Upper lobe of left lung (tissue), 6 donors: Measurements from ENCODE around the gene DYNC2H1. TPM values are rescaled to one million over a fixed set of nuclear protein-coding genes. Genes with fewer than 3 reads are reported as not detected.
"Not testable (repeated sequence)": the region's sequence is repeated elsewhere in the genome, so short reads cannot be mapped to it uniquely, and the experiment has no call there.

Source experiments
- ATAC-seq, 2 donors: fragments of 200-7000 bp; cut with Tn5 transposase; one replicate each; pipeline ENCODE4 v1.9.1; 2022; ENCODE audit warnings: mild to moderate bottlenecking in 2 of 2, moderate library complexity in 2 of 2; ENCODE audit not compliant: low FRiP score in 2 of 2
- DNase-seq, 2 donors: peaks; one replicate each; pipeline ENCODE4 v3.0.0-alpha.2; 2019 to 2020
- H3K27ac ChIP-seq, 4 donors: fragments of 200-600 bp; sonication (generic); one replicate each; pipeline ENCODE4 v1.5.1; 2016 to 2019
- H3K27me3 ChIP-seq, 4 donors: fragments of 200-600 bp; sonication (generic); one replicate each; pipeline ENCODE4 v1.5.1; 2017 to 2019
- H3K36me3 ChIP-seq, 4 donors: fragments of 200-600 bp; sonication (generic); one replicate each; pipeline ENCODE4 v1.5.1; 2016 to 2019
- H3K4me1 ChIP-seq, 4 donors: fragments of 200-600 bp; sonication (generic); one replicate each; pipeline ENCODE4 v1.5.1; 2018 to 2019
- H3K4me3 ChIP-seq, 4 donors: fragments of 200-600 bp; sonication (generic); one replicate each; pipeline ENCODE4 v1.5.1; 2017 to 2019; ENCODE audit warnings: mild to moderate bottlenecking in 2 of 4, moderate library complexity in 1 of 4
- H3K9me3 ChIP-seq, 4 donors: fragments of 200-600 bp; sonication (generic); one replicate each; pipeline ENCODE4 v1.5.1; 2018 to 2019
- CTCF ChIP-seq, 6 experiments: fragments of 450-650 bp in 4 of 6; fragments of 200-600 bp in 2 of 6; sonication (generic) in 2 of 6; IDR thresholded peaks; one replicate each; pipeline ENCODE4 v1.5.1; 2016 to 2019; ENCODE audit warnings: antibody characterized with exemption in 6 of 6
- EP300 ChIP-seq, 4 donors: sonication (generic); formaldehyde crosslinking; IDR thresholded peaks; one replicate each; pipeline ENCODE4 v1.5.1; 2017; ENCODE audit warnings: antibody characterized with exemption in 4 of 4, control low read depth in 2 of 4
- POLR2A ChIP-seq, 4 donors: fragments of 450-650 bp; IDR thresholded peaks; one replicate each; pipeline ENCODE4 v1.5.1; 2016 to 2017; ENCODE audit warnings: antibody characterized with exemption in 4 of 4, mild to moderate bottlenecking in 2 of 4
- POLR2AphosphoS5 ChIP-seq, 2 donors: sonication (generic); formaldehyde crosslinking; IDR thresholded peaks; one replicate each; pipeline ENCODE4 v1.5.1; 2017; ENCODE audit warnings: antibody characterized with exemption in 2 of 2
- WGBS, 2 donors: methylation state at CpG; one replicate each; pipeline ENCODE4 v1.1.5; 2017 to 2018; 5-methylcytosine and 5-hydroxymethylcytosine counted together
- total RNA-seq, 6 donors: library from RNA; depleted of rRNA in 4 of 6; stranded (reverse); fragments of >200 nt in 4 of 6; gene quantifications; one replicate each; pipeline versions ENCODE4 v1.1.0 to v1.2.1, GENCODE V29; 2016 to 2021
- donor health status: DM: no; HTN: no; CAD: no; lungs with moderate emphysema.
- donor health status: DM: no; HTN: yes; CAD: no; lungs with severe emphysema.

The DYNC2H1 gene
- total RNA-seq, 6 donors from 2014 or later = 11.1 to 62.4 (median 23.2) TPM

- no peak for ATAC-seq
- WGBS, 2 donors = 60 to 71% methylated on average over 1 of the region's 1 CpG
- no peak overlapping the region for H3K27ac ChIP-seq
Measured at GRCh38 chr11:103364687-103365086, 255.5 kb downstream of the DYNC2H1 start.

DNA sequence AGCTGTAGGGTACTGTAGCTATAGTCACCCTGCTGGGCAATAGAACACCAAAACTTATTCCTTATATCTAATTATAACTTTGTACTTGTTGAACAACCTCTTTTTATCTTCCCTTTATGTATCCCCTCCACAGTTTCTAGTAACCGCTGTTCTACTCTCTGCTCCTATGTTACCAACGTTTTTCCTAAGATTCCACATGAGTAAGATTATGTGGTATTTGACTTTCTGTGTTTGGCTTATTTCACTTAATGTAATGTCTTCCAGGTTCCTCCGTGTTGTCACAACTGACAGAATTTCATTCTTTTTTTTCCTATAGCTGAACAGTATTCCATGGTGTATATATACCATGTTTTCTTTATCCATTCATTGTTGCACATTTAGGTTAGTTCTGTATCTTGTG lies 258.4 kb downstream of the DYNC2H1 start:
- Histone ChIP-seq H3K27me3 (no peaks in the 10 kb centered on the region), H3K36me3 (peaks cover 0 to 8% (median 3%) of the 10 kb centered on the region in 4 donors), H3K4me1 (no peaks in the 10 kb centered on the region), H3K4me3 (no peak overlapping the region), H3K9me3 (no peaks in the 10 kb centered on the region), H3K27ac (no peak overlapping the region)
- no peak for DNase-seq
- ATAC-seq = no peak
- TF ChIP-seq EP300 (IDR thresholded peaks at IDR 0.05) = no peak
- no peak for TF ChIP-seq CTCF (IDR thresholded peaks at IDR 0.05)
- no peak for TF ChIP-seq POLR2A (IDR thresholded peaks at IDR 0.05)
- no peak for TF ChIP-seq POLR2AphosphoS5 (IDR thresholded peaks at IDR 0.05)
- WGBS, 2 donors = 81 to 89% methylated on average over 3 of the region's 3 CpGs

More at GRCh38 chr11:103364687-103365086, 255.5 kb downstream of the DYNC2H1 start:
- no peak for DNase-seq
- Histone ChIP-seq H3K27me3 (no peaks in the 10 kb centered on the region), H3K36me3 (peaks cover 0 to 8% (median under 1%) of the 10 kb centered on the region in 4 donors), H3K4me3 (no peak overlapping the region), H3K9me3 (no peaks in the 10 kb centered on the region), H3K4me1 (no peaks in the 10 kb centered on the region)
- TF ChIP-seq POLR2AphosphoS5 (IDR thresholded peaks at IDR 0.05) (no peak), POLR2A (IDR thresholded peaks at IDR 0.05) (no peak), EP300 (IDR thresholded peaks at IDR 0.05) (no peak), CTCF (IDR thresholded peaks at IDR 0.05) (no peak)

- Histone ChIP-seq H3K4me1 (no peaks in the 10 kb centered on the region), H3K36me3 (peaks cover 0 to 8% (median 3%) of the 10 kb centered on the region in 4 donors), H3K4me3 (no peak overlapping the region), H3K27ac (no peak overlapping the region), H3K9me3 (no peaks in the 10 kb centered on the region), H3K27me3 (no peaks in the 10 kb centered on the region)
- TF ChIP-seq EP300 (IDR thresholded peaks at IDR 0.05) (no peak), POLR2AphosphoS5 (IDR thresholded peaks at IDR 0.05) (no peak)
- 81 to 86% methylated on average over 1 of the region's 1 CpG for WGBS, 2 donors
- ATAC-seq = no peak
- no peak for DNase-seq
Measured at GRCh38 chr11:103368145-103368544, 258.9 kb downstream of the DYNC2H1 start.

GRCh38 chr11:103370076-103370475 lies 260.9 kb downstream of the DYNC2H1 start:
- no peak for DNase-seq
- ATAC-seq = no peak
- no peak for TF ChIP-seq CTCF (IDR thresholded peaks at IDR 0.05)
- Histone ChIP-seq H3K36me3 (peaks cover 0 to 8% (median 3%) of the 10 kb centered on the region in 4 donors), H3K4me3 (no peak overlapping the region), H3K27ac (no peak overlapping the region), H3K9me3 (peaks cover 0 to 11% (median 2%) of the 10 kb centered on the region in 4 donors), H3K27me3 (no peaks in the 10 kb centered on the region), H3K4me1 (no peaks in the 10 kb centered on the region)
- WGBS, 2 donors = 43 to 87% methylated on average over 1 of the region's 1 CpG

GRCh38 chr11:103372906-103373305 lies 263.7 kb downstream of the DYNC2H1 start:
- TF ChIP-seq POLR2AphosphoS5 (IDR thresholded peaks at IDR 0.05) = no peak
- TF ChIP-seq EP300 (IDR thresholded peaks at IDR 0.05) = no peak
- TF ChIP-seq POLR2A (IDR thresholded peaks at IDR 0.05) = no peak
- no peak for TF ChIP-seq CTCF (IDR thresholded peaks at IDR 0.05)
- no peak for DNase-seq
- peaks cover 0 to 17% (median 2%) of the 10 kb centered on the region in 4 donors for H3K9me3 ChIP-seq
- 89 to 96% methylated on average over 2 of the region's 2 CpGs for WGBS, 2 donors
- no peak overlapping the region for H3K27ac ChIP-seq
- H3K36me3 ChIP-seq = peaks cover 0 to 8% (median 3%) of the 10 kb centered on the region in 4 donors
- no peak for ATAC-seq
- no peaks in the 10 kb centered on the region for H3K4me1 ChIP-seq
- H3K4me3 ChIP-seq = no peak overlapping the region
- H3K27me3 ChIP-seq = no peaks in the 10 kb centered on the region

DNA sequence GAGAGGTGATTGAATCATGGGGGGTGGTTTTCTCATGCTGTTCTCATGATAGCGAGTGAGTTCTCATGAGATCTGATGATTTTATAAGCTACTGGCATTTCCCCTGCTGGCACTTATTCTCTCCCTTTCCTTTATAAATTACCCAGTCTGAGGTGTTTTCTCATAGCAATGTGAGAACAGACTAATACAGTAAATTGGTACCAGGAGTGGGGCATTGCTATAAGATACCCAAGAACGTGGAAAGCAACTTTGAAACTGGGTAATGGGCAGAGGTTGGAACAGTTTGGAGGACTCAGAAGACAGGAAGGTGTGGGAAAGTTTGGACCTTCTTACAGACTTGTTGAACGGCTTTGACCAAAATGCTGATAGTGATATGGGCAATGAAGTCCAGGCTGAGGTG lies 265.0 kb downstream of the DYNC2H1 start:
- H3K9me3 ChIP-seq = peaks cover 0 to 17% (median 2%) of the 10 kb centered on the region in 4 donors
- not testable (repeated sequence) for H3K4me1 ChIP-seq, H3K4me3 ChIP-seq, H3K27me3 ChIP-seq, H3K36me3 ChIP-seq, DNase-seq, H3K27ac ChIP-seq, ATAC-seq
- WGBS, 2 donors = 41 to 54% methylated on average over 3 of the region's 3 CpGs
